PFSK-1 (cell line): ENCODE measurements around the gene BCKDHA.

Source experiments
- FOXP2 ChIP-seq: optimal IDR thresholded peaks from 2 replicates; pipeline ENCODE3; 2011; ENCODE audit warnings: borderline replicate concordance, control low read depth, inconsistent platforms; ENCODE audit not compliant: insufficient read depth; ENCODE audit errors: extremely low read length, extremely low read depth
- POLR2AphosphoS5 ChIP-seq: IDR thresholded peaks from 2 replicates; pipeline ENCODE4 v1.6.1; 2012; ENCODE audit warnings: low read depth, mild to moderate bottlenecking, control low read depth, low read length, moderate library complexity
- SIN3A ChIP-seq: IDR thresholded peaks from 2 replicates; pipeline ENCODE4 v1.6.1; 2012; ENCODE audit warnings: mild to moderate bottlenecking, low read length, moderate library complexity, borderline replicate concordance; ENCODE audit not compliant: insufficient read depth
- TAF1 ChIP-seq: IDR thresholded peaks from 2 replicates; pipeline ENCODE4 v1.6.1; 2012; ENCODE audit warnings: low read length, control low read depth, borderline replicate concordance; ENCODE audit not compliant: insufficient read depth
- TF ChIP-seq, protein P1 (sequence below), 2 experiments: IDR thresholded peaks; 2 replicates each; pipeline versions ENCODE4 v1.6.1 to v1.8.0; 2011 to 2012; ENCODE audit warnings: low read depth in 2 of 2, low read length in 2 of 2, control low read depth in 1 of 2, inconsistent platforms in 1 of 2, mild to moderate bottlenecking in 1 of 2, moderate library complexity in 1 of 2; ENCODE audit not compliant: insufficient read depth in 1 of 2

The BCKDHA gene

DNA sequence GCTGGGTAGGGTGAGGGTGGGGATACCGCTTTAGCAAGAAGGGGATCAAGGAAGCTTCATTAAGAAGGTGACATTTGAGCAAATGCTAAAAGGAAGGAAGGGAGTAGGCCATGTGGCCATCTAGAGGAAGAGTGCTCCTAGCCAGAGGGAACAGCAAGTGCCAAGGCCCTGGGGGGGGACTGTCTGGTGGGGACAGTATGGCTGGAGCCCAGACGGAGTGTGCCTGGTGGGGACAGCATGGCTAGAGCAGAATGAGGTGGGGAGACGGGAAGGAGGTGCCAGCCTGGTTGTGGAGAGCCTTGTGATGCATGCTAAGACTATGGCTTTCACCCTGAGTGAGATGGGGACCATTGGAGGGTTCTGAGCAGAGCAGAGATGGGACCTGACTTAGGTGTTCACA lies 41.8 kb upstream of the BCKDHA start:
- TF ChIP-seq SIN3A (no peak), POLR2AphosphoS5 (no peak), FOXP2 (no peak), TAF1 (no peak)
- TF ChIP-seq, protein P1, sequence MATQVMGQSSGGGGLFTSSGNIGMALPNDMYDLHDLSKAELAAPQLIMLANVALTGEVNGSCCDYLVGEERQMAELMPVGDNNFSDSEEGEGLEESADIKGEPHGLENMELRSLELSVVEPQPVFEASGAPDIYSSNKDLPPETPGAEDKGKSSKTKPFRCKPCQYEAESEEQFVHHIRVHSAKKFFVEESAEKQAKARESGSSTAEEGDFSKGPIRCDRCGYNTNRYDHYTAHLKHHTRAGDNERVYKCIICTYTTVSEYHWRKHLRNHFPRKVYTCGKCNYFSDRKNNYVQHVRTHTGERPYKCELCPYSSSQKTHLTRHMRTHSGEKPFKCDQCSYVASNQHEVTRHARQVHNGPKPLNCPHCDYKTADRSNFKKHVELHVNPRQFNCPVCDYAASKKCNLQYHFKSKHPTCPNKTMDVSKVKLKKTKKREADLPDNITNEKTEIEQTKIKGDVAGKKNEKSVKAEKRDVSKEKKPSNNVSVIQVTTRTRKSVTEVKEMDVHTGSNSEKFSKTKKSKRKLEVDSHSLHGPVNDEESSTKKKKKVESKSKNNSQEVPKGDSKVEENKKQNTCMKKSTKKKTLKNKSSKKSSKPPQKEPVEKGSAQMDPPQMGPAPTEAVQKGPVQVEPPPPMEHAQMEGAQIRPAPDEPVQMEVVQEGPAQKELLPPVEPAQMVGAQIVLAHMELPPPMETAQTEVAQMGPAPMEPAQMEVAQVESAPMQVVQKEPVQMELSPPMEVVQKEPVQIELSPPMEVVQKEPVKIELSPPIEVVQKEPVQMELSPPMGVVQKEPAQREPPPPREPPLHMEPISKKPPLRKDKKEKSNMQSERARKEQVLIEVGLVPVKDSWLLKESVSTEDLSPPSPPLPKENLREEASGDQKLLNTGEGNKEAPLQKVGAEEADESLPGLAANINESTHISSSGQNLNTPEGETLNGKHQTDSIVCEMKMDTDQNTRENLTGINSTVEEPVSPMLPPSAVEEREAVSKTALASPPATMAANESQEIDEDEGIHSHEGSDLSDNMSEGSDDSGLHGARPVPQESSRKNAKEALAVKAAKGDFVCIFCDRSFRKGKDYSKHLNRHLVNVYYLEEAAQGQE (IDR thresholded peaks at IDR 0.05; ENCODE audit: insufficient read depth in 1 of 2, low read depth in 2 of 2, low read length in 2 of 2), result no peak

DNA sequence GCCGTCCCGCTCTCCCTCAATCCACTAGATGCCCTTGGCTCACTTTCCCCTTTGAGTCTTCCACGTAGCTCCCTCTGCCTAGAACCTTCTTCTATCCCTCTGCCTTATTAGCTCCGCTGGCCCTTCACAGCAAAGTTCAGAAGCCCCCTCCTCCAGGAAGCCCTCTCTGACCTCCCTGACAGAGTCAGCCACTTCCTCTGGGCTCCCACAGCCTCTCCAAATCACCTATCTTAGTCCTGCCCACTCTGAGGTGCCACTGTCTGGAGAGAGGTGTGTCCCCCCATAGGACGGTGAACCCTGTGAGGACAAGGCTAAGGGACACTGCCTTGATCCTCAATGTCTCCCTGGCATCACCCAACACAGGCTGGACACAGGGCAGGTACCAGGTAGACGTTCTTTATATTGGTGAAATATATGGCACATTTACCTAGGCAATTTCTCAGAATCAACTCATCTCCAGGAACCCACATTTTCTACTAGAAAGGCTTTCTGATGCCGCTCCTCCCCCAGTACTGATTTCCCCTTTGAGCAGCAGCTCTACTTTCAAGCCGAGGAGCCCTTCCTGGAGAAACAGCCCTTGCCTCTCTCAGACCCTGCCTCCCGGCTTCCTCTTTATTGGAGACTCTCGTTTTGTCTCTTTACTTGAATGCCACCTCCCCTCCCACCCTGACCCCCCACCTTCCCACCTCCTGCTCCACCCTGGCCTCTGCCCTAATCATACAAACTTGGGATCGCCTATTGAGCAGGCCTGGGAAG lies 40.5 kb upstream of the BCKDHA start:
- TF ChIP-seq FOXP2 (no peak), SIN3A (no peak), POLR2AphosphoS5 (no peak), TAF1 (no peak)
- TF ChIP-seq, protein P1 (IDR thresholded peaks at IDR 0.05; ENCODE audit: insufficient read depth in 1 of 2, low read depth in 2 of 2, low read length in 2 of 2), result no peak

DNA sequence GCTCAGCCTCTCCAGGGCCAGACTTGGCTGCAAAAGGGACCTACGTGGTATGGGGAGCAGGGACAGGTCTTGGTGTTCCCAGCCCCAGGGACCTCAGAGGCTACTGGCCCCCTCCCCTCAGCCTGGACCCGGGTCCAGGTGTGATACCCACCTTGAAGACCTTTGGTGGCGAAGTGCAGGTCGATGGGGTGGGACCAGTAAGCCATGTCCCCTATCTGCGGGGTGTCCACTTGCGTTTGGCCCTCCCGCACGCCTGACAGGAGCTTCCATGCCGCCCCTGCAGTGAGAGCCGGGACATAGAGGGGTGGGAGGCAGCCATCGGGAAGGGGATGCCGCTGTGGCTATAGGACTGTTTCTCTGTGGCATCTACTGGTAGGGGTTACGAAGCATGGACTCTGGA lies 39.9 kb upstream of the BCKDHA start:
- TF ChIP-seq TAF1, result no peak
- TF ChIP-seq, protein P1 (IDR thresholded peaks at IDR 0.05; ENCODE audit: insufficient read depth in 1 of 2, low read depth in 2 of 2, low read length in 2 of 2), result no peak
- TF ChIP-seq SIN3A, result no peak
- TF ChIP-seq FOXP2, result no peak
- no peak for TF ChIP-seq POLR2AphosphoS5

DNA sequence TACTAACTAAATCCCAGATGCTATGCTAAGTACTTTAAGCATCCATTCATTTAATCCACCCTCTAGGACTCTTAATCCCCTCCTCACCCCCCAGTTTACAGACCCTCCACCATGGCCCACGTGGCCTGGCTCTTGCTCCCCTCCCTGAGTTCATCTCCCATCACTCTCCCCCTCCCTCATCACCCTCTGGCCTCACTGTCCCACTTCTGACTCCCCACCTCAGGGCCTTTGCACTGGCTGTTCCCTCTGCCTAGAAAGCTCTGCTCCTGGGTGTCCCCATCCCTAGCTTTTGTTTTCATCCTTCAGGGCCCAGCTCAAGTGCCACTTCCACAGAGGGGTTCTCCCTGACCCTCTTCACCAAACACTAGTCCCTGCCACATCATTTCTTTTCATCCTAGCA lies 37.9 kb upstream of the BCKDHA start:
- TF ChIP-seq, protein P1 (IDR thresholded peaks at IDR 0.05; ENCODE audit: insufficient read depth in 1 of 2, low read depth in 2 of 2, low read length in 2 of 2), result no peak
